Thyroid gland (tissue), 4 donors: ENCODE measurements around the gene CLIC3.

ENCODE experiments used
- POLR2A ChIP-seq, 2 donors: fragments of 450-650 bp; IDR thresholded peaks; one replicate each; pipeline ENCODE4 v1.6.1; 2017; ENCODE audit warnings: antibody characterized with exemption in 2 of 2, mild to moderate bottlenecking in 2 of 2, moderate library complexity in 1 of 2
- TF ChIP-seq, protein P1 (sequence below), 6 experiments: fragments of 200-600 bp in 3 of 6; fragments of 450-650 bp in 3 of 6; sonication (generic) in 3 of 6; IDR thresholded peaks; one replicate each; pipeline ENCODE4 v1.5.1; 2016 to 2019; ENCODE audit warnings: antibody characterized with exemption in 6 of 6, mild to moderate bottlenecking in 2 of 6, inconsistent platforms in 1 of 6, moderate library complexity in 1 of 6

DNA sequence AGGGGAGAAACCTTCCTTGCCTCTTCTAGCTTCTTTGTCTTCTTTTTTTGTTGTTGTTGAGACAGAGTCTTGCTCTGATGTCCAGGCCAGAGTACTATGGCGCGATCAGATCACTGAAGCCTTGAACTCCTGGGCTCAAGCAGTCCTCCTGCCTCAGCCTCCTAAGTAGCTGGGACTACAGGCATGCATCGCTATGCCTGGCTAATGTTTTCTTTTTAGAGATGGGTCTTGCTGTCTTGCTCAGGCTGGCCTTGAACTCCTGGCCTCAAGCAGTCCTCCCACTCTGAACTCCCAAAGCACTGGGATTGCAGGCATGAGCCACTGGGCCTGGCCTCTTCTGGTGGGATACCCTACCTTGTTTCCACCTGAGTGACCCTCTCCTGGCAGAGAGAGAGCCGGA, 7.5 kb downstream of the CLIC3 start:
- TF ChIP-seq, protein P1, sequence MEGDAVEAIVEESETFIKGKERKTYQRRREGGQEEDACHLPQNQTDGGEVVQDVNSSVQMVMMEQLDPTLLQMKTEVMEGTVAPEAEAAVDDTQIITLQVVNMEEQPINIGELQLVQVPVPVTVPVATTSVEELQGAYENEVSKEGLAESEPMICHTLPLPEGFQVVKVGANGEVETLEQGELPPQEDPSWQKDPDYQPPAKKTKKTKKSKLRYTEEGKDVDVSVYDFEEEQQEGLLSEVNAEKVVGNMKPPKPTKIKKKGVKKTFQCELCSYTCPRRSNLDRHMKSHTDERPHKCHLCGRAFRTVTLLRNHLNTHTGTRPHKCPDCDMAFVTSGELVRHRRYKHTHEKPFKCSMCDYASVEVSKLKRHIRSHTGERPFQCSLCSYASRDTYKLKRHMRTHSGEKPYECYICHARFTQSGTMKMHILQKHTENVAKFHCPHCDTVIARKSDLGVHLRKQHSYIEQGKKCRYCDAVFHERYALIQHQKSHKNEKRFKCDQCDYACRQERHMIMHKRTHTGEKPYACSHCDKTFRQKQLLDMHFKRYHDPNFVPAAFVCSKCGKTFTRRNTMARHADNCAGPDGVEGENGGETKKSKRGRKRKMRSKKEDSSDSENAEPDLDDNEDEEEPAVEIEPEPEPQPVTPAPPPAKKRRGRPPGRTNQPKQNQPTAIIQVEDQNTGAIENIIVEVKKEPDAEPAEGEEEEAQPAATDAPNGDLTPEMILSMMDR (IDR thresholded peaks at IDR 0.05): no peak
- TF ChIP-seq POLR2A (IDR thresholded peaks at IDR 0.05): no peak
